OCI-LY7 (cell line): Measurements from ENCODE around the gene CIITA. TPM values are rescaled to one million over a fixed set of nuclear protein-coding genes. Genes with fewer than 3 reads are reported as not detected.

ENCODE experiments used
- BruUV-seq: library from RNA; stranded (reverse); fragments of 400-500 nt; replicated peaks from 2 replicates; lab custom pipeline; 2021; lab: Mats Ljungman, UMichigan
- CTCF ChIA-PET: fragments of 300-600 bp; sonication (Branson Sonifier 250); formaldehyde crosslinking; loops from one replicate; lab custom pipeline; 2022; ENCODE audit warnings: antibody characterized with exemption; ENCODE audit not compliant: unreplicated experiment; lab: Charles Lee
- POLR2A ChIA-PET: fragments of 300-600 bp; sonication (Branson Sonifier 250); formaldehyde crosslinking; loops from one replicate; lab custom pipeline; 2022; ENCODE audit warnings: antibody characterized with exemption; lab: Charles Lee
- DNase-seq: peaks from one replicate; pipeline ENCODE4 v3.0.0-alpha.2; 2015; ENCODE audit warnings: low spot score
- H2AFZ ChIP-seq: fragments of 200-600 bp; sonication (generic), shearing (Covaris generic); 2 replicates; pipeline ENCODE4 v1.6.1; 2014; ENCODE audit warnings: mild to moderate bottlenecking, antibody characterized with exemption, low read length, moderate library complexity
- H3K27ac ChIP-seq: fragments of 200-600 bp; sonication (generic); 2 replicates; pipeline ENCODE4 v1.5.1; 2014; ENCODE audit warnings: mixed run types, low read depth, mild to moderate bottlenecking, moderate library complexity, low read length, inconsistent platforms; ENCODE audit not compliant: poor library complexity, severe bottlenecking
- H3K36me3 ChIP-seq: fragments of 200-600 bp; sonication (generic); 2 replicates; pipeline ENCODE4 v1.6.1; 2014; ENCODE audit warnings: mild to moderate bottlenecking, antibody characterized with exemption, low read length, moderate library complexity, mixed read lengths; ENCODE audit not compliant: insufficient read depth
- H3K4me1 ChIP-seq: fragments of 200-600 bp; sonication (generic); 2 replicates; pipeline ENCODE4 v1.5.1; 2014; ENCODE audit warnings: mild to moderate bottlenecking, low read length; ENCODE audit not compliant: insufficient read depth, poor library complexity, severe bottlenecking
- H3K4me2 ChIP-seq: fragments of 200-600 bp; sonication (generic); 2 replicates; pipeline ENCODE4 v1.6.1; 2014; ENCODE audit warnings: mild to moderate bottlenecking, low read length
- H3K4me3 ChIP-seq: fragments of 200-600 bp; sonication (generic); 2 replicates; pipeline ENCODE4 v1.5.1; 2014; ENCODE audit warnings: mild to moderate bottlenecking, low read depth, low read length; ENCODE audit not compliant: poor library complexity, severe bottlenecking
- H3K79me2 ChIP-seq: fragments of 200-600 bp; sonication (generic); 2 replicates; pipeline ENCODE4 v1.6.1; 2016; ENCODE audit warnings: low read depth, mild to moderate bottlenecking, low read length, moderate library complexity, mixed read lengths; ENCODE audit not compliant: insufficient read depth
- H3K9me2 ChIP-seq: fragments of 200-600 bp; sonication (generic); 2 replicates; pipeline ENCODE4 v1.6.1; 2016; ENCODE audit warnings: mild to moderate bottlenecking, low read length, mixed read lengths; ENCODE audit not compliant: insufficient read depth
- H3K9me3 ChIP-seq: fragments of 200-600 bp; sonication (generic); 2 replicates; pipeline ENCODE4 v1.6.1; 2014; ENCODE audit warnings: mild to moderate bottlenecking, mixed run types, low read length, mixed read lengths
- H4K20me1 ChIP-seq: fragments of 200-600 bp; sonication (generic); 2 replicates; pipeline ENCODE4 v1.6.1; 2014; ENCODE audit warnings: mild to moderate bottlenecking, antibody characterized with exemption, low read length, moderate library complexity, mixed read lengths; ENCODE audit not compliant: insufficient read depth
- CTCF ChIP-seq: fragments of 200-600 bp; sonication (generic); conservative IDR thresholded peaks from 2 replicates; pipeline ENCODE4 v1.5.1; 2014; ENCODE audit warnings: mild to moderate bottlenecking, antibody characterized with exemption, low read length, moderate library complexity, mixed read lengths
- EZH2phosphoT487 ChIP-seq: fragments of 200-600 bp; sonication (generic); IDR thresholded peaks from 2 replicates; pipeline ENCODE4 v1.6.1; 2018; ENCODE audit warnings: low read depth, borderline replicate concordance, mild to moderate bottlenecking, mixed run types, antibody characterized with exemption, low read length, moderate library complexity, mixed read lengths
- intact Hi-C: fragments of 100-400 bp; cut with micrococcal nuclease; formaldehyde crosslinking; loops from one replicate; pipeline ENCODE4 v1.10.0; 2022; ENCODE audit not compliant: unreplicated experiment
- total RNA-seq, 2 experiments: library from RNA; depleted of rRNA in 1 of 2; stranded (reverse); fragments of >200 nt in 1 of 2; shearing (Covaris generic) in 1 of 2; gene quantifications; 2 replicates each; pipeline ENCODE4 v1.2.3, GENCODE V29; 2014 to 2022

The CIITA gene
- total RNA-seq, 2 experiments from 2014 or later, result 68.7 to 101 TPM

GRCh38 chr16:10937068-10937859, 60.3 kb downstream of the CIITA start:
- Histone ChIP-seq H3K4me2 (peak overlapping the region; percentile 20; the same call in 1 of the 2 replicates), H3K4me1 (peaks cover 36% of the 10 kb centered on the region), H3K9me2 (no peaks in the 10 kb centered on the region), H3K36me3 (peaks cover 17% of the 10 kb centered on the region; the same call in 1 of the 2 replicates), H3K9me3 (no peaks in the 10 kb centered on the region), H3K79me2 (no peaks in the 10 kb centered on the region), H2AFZ (no peak overlapping the region), H3K4me3 (no peak overlapping the region), H4K20me1 (0 out of 2 replicates have a peak, but pooled peaks cover 5% of the 10 kb centered on the region), H3K27ac (no peak overlapping the region)
- no peak for DNase-seq
- TF ChIP-seq EZH2phosphoT487 (no peak), CTCF (no peak)
- ChIA-PET POLR2A (interaction anchor here (0.6 kb wide), 1 partner anchor 140 kb away, joined by 3 read pairs; no protein-coding TSS in a partner anchor), CTCF (interaction anchor here (0.6 kb wide), 1 partner anchor 25 kb away, joined by 3 read pairs; no protein-coding TSS in a partner anchor)
- intact Hi-C loops, result loop anchor here (5.0 kb wide), 1 partner anchor 415 kb away; no protein-coding TSS in a partner anchor
- no TSS peak for BruUV-seq

GRCh38 chr16:10938321-10938720, 61.3 kb downstream of the CIITA start:
- H3K4me1 ChIP-seq, result peaks cover 44% of the 10 kb centered on the region
- intact Hi-C loops, result loop anchor here (5.0 kb wide), 1 partner anchor 416 kb away; no protein-coding TSS in a partner anchor
- TF ChIP-seq EZH2phosphoT487, result no peak
- no peak for TF ChIP-seq CTCF
- no peak for DNase-seq
- POLR2A ChIA-PET, result interaction anchor here (0.6 kb wide), 1 partner anchor 157 kb away, joined by 4 read pairs; no protein-coding TSS in a partner anchor
- no peaks in the 10 kb centered on the region for H3K79me2 ChIP-seq
- CTCF ChIA-PET, result no interaction called here
- H3K9me3 ChIP-seq, result no peaks in the 10 kb centered on the region
- no peak overlapping the region for H3K4me3 ChIP-seq
- H3K4me2 ChIP-seq, result peak overlapping the region; percentile 75; the same call in 1 of the 2 replicates
- no peaks in the 10 kb centered on the region for H3K9me2 ChIP-seq
- H4K20me1 ChIP-seq, result 0 out of 2 replicates have a peak, but pooled peaks cover 5% of the 10 kb centered on the region
- BruUV-seq, result no TSS peak
- peaks cover 11% of the 10 kb centered on the region; the same call in 1 of the 2 replicates for H3K36me3 ChIP-seq
- no peak overlapping the region for H2AFZ ChIP-seq
- no peak overlapping the region for H3K27ac ChIP-seq
